HepG2 (cell line): ENCODE measurements around the gene VWA7. TPM values are rescaled to one million over a fixed set of nuclear protein-coding genes. Genes with fewer than 3 reads are reported as not detected.

Experiments used
- ASH2L ChIP-seq: fragments of 300-600, 200-600 bp; sonication (generic); IDR thresholded peaks from 2 replicates; pipeline ENCODE4 v1.7.0; 2017; ENCODE audit warnings: low read depth, mild to moderate bottlenecking, moderate library complexity, mixed read lengths, low read length; ENCODE audit not compliant: insufficient read length
- DPF2 ChIP-seq: sonication (generic); formaldehyde crosslinking; IDR thresholded peaks from 2 replicates; pipeline ENCODE4 v1.4.0; 2020; ENCODE audit warnings: mild to moderate bottlenecking, low read depth, missing genetic modification reagents, borderline replicate concordance
- EEA1 ChIP-seq: sonication (generic); formaldehyde crosslinking; IDR thresholded peaks from 2 replicates; pipeline ENCODE4 v1.5.1; 2020; ENCODE audit warnings: mild to moderate bottlenecking, missing genetic modification reagents, borderline replicate concordance
- ETS1 ChIP-seq: sonication (generic); formaldehyde crosslinking; IDR thresholded peaks from 2 replicates; pipeline ENCODE4 v1.4.0; 2020; ENCODE audit warnings: missing genetic modification reagents
- HNF1B ChIP-seq: sonication (generic); formaldehyde crosslinking; IDR thresholded peaks from 2 replicates; pipeline ENCODE4 v1.5.1; 2020; ENCODE audit warnings: mild to moderate bottlenecking, moderate library complexity, missing genetic modification reagents
- HNF4G ChIP-seq, 2 experiments: sonication (generic) in 1 of 2; formaldehyde crosslinking in 1 of 2; IDR thresholded peaks; 2 replicates each; pipeline versions ENCODE4 v1.4.0 to v1.6.1; 2011 to 2020; ENCODE audit warnings: borderline replicate concordance in 2 of 2, low read depth in 2 of 2, mild to moderate bottlenecking in 2 of 2, low read length in 1 of 2, missing genetic modification reagents in 1 of 2, moderate library complexity in 1 of 2
- NBN ChIP-seq: fragments of 450-650 bp; conservative IDR thresholded peaks from 2 replicates; pipeline ENCODE4 v1.6.1; 2017
- NFKBIZ ChIP-seq: IDR thresholded peaks from 2 replicates; pipeline ENCODE4 v1.6.1; 2018; ENCODE audit warnings: missing genetic modification reagents, missing compliant biosample characterization
- RORA ChIP-seq: sonication (generic); formaldehyde crosslinking; IDR thresholded peaks from 2 replicates; pipeline ENCODE4 v1.5.0; 2020; ENCODE audit warnings: mild to moderate bottlenecking, missing genetic modification reagents, moderate library complexity
- RXRB ChIP-seq: IDR thresholded peaks from 2 replicates; pipeline ENCODE4 v1.6.1; 2016; ENCODE audit warnings: borderline replicate concordance, missing genetic modification reagents, missing compliant biosample characterization
- SP4 ChIP-seq: sonication (generic); formaldehyde crosslinking; IDR thresholded peaks from 2 replicates; pipeline ENCODE4 v1.8.1; 2023; ENCODE audit warnings: mild to moderate bottlenecking, missing genetic modification reagents
- SP5 ChIP-seq: IDR thresholded peaks from 2 replicates; pipeline ENCODE4 v1.6.1; 2016; ENCODE audit warnings: low read depth, borderline replicate concordance
- TCF12 ChIP-seq, 2 experiments: fragments of 450-650 bp in 1 of 2; sonication (generic) in 1 of 2; formaldehyde crosslinking in 1 of 2; IDR thresholded peaks; 2 replicates each; pipeline versions ENCODE4 v1.6.1 to v1.8.0; 2017 to 2022; ENCODE audit warnings: antibody characterized with exemption in 1 of 2, mild to moderate bottlenecking in 1 of 2, missing genetic modification reagents in 1 of 2, moderate library complexity in 1 of 2
- TEAD3 ChIP-seq: optimal IDR thresholded peaks from 2 replicates; pipeline ENCODE3; 2016; ENCODE audit warnings: borderline replicate concordance
- USF2 ChIP-seq, 2 experiments: sonication (generic) in 1 of 2; formaldehyde crosslinking in 1 of 2; IDR thresholded peaks; 2 replicates each; pipeline versions ENCODE4 v1.5.1 to v1.6.1; 2011 to 2020; ENCODE audit warnings: borderline replicate concordance in 1 of 2, low read depth in 1 of 2, low read length in 1 of 2, mild to moderate bottlenecking in 1 of 2, missing genetic modification reagents in 1 of 2, moderate library complexity in 1 of 2
- ZFP62 ChIP-seq: sonication (generic); formaldehyde crosslinking; IDR thresholded peaks from 2 replicates; pipeline ENCODE4 v1.4.0; 2020; ENCODE audit warnings: missing genetic modification reagents
- ZNF12 ChIP-seq: sonication (generic); formaldehyde crosslinking; IDR thresholded peaks from 2 replicates; pipeline ENCODE4 v1.5.0; 2020; ENCODE audit warnings: missing genetic modification reagents
- ZNF354B ChIP-seq: sonication (generic); formaldehyde crosslinking; IDR thresholded peaks from 2 replicates; pipeline ENCODE4 v1.8.0; 2022; ENCODE audit warnings: mild to moderate bottlenecking, missing genetic modification reagents
- ZNF383 ChIP-seq: sonication (generic); formaldehyde crosslinking; IDR thresholded peaks from 2 replicates; pipeline ENCODE4 v1.4.0; 2020; ENCODE audit warnings: missing genetic modification reagents, mild to moderate bottlenecking, borderline replicate concordance
- ZNF570 ChIP-seq: sonication (generic); formaldehyde crosslinking; IDR thresholded peaks from 2 replicates; pipeline ENCODE4 v1.4.0; 2020; ENCODE audit warnings: mild to moderate bottlenecking, missing genetic modification reagents, borderline replicate concordance
- ZNF572 ChIP-seq: sonication (generic); formaldehyde crosslinking; IDR thresholded peaks from 2 replicates; pipeline ENCODE4 v1.5.1; 2020; ENCODE audit warnings: mild to moderate bottlenecking, missing genetic modification reagents
- ZNF652 ChIP-seq: IDR thresholded peaks from 2 replicates; pipeline ENCODE4 v1.6.1; 2016; ENCODE audit warnings: low read depth, borderline replicate concordance
- ZNF709 ChIP-seq: sonication (generic); formaldehyde crosslinking; IDR thresholded peaks from 2 replicates; pipeline ENCODE4 v1.5.0; 2020; ENCODE audit warnings: mild to moderate bottlenecking, missing genetic modification reagents
- ZNF768 ChIP-seq: sonication (generic); formaldehyde crosslinking; IDR thresholded peaks from 2 replicates; pipeline ENCODE4 v1.4.0; 2020; ENCODE audit warnings: missing genetic modification reagents
- polyA plus RNA-seq, 8 experiments: library from polyadenylated mRNA; depleted of rRNA in 3 of 8; stranded (reverse) in 7 of 8; unstranded in 1 of 8; fragments of >200 nt; fragmentation: Illumina TruSeq in 4 of 8; extraction: Trizol in 4 of 8; gene quantifications; 2 replicates each; pipeline versions ENCODE4 v1.2.1 to v1.2.3, GENCODE V29; 2011 to 2016; ENCODE audit warnings: low read depth in 4 of 8, missing spikeins in 1 of 8, mixed read lengths in 1 of 8; ENCODE audit not compliant: insufficient read depth in 1 of 8
- total RNA-seq, 5 experiments: library from RNA; depleted of rRNA; stranded (reverse); fragments of >200 nt; fragmentation: Illumina TruSeq; extraction: Trizol; gene quantifications; 2 replicates each; pipeline ENCODE4 v1.2.3, GENCODE V29; 2016; ENCODE audit warnings: low read depth in 1 of 5

VWA7 gene
- total and polyA plus RNA-seq, 2 of the 13 experiments (the other 11 are each of a cell fraction or from before 2014, with no cell fraction given), result 0.86 to 3.3 TPM

DNA sequence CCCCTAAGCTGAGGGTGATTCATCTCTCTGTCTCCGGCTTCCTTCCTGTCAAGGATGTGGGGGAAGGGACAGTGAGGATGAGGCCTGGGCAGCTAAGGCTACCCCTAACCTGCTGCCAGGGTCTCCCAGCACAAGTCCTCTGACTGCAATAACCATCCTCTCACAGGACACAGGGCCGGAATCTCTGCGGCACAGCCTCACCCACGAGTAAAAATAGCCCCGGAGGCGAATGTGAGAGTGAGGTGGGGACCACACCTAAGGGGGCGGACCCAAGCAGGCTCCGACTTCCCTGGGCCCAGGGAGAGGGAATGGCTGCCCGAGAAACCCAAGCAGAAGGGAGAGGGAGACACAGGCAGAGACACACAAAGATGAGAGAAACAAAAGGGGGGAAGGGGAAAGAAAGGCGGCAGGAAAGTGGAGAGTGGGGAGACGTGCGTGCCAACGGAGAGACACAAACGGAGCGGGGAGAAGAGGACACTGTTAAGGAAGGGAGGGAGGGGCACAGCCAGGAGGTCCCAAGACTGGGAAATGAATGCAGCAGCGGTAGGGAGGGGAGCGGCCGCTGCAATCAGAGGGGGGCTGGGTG is 42.2 kb downstream of the VWA7 start (continued):
- TF ChIP-seq SP5 (peak; percentile 26; the same call in 1 of the 2 replicates), TCF12 (IDR thresholded peaks at IDR 0.05) (no peak), TCF12 (CRISPR knock-in tag; IDR thresholded peaks at IDR 0.05) (no peak), NFKBIZ (CRISPR knock-in tag) (no peak), ZNF570 (CRISPR knock-in tag) (no peak), ZNF652 (CRISPR knock-in tag) (no peak), HNF4G (IDR thresholded peaks at IDR 0.05; ENCODE audit: borderline replicate concordance, low read depth, low read length) (no peak), HNF4G (CRISPR knock-in tag; IDR thresholded peaks at IDR 0.05; ENCODE audit: borderline replicate concordance, low read depth) (0 out of 2 replicates have a peak, but pooled peaks have one; percentile 4), ETS1 (CRISPR knock-in tag) (no peak), ZNF12 (CRISPR knock-in tag) (no peak), SP4 (CRISPR knock-in tag) (0 out of 2 replicates have a peak, but pooled peaks have one; percentile 43), HNF1B (CRISPR knock-in tag) (peak; percentile 54; the same call in 1 of the 2 replicates), NBN (no peak), ZNF354B (no peak), ZFP62 (CRISPR knock-in tag) (no peak), ZNF709 (no peak), ASH2L (peak; percentile 19), ZNF383 (CRISPR knock-in tag) (no peak), RXRB (CRISPR knock-in tag) (peak; percentile 23), TEAD3 (no peak), ZNF572 (no peak), RORA (CRISPR knock-in tag) (no peak), ZNF768 (CRISPR knock-in tag) (no peak), USF2 (IDR thresholded peaks at IDR 0.05; ENCODE audit: low read depth, low read length) (no peak), USF2 (CRISPR knock-in tag; IDR thresholded peaks at IDR 0.05; ENCODE audit: borderline replicate concordance) (no peak), EEA1 (no peak), DPF2 (CRISPR knock-in tag) (no peak)
